Measurements from ENCODE around the gene ME3. TPM values are rescaled to one million over a fixed set of nuclear protein-coding genes. Genes with fewer than 3 reads are reported as not detected.
A peak's percentile ranks its signal among the peaks of the same experiment; 100 is the strongest.

The ME3 gene
- total RNA-seq, 1 donor from 2014 or later: 9.7 TPM

DNA sequence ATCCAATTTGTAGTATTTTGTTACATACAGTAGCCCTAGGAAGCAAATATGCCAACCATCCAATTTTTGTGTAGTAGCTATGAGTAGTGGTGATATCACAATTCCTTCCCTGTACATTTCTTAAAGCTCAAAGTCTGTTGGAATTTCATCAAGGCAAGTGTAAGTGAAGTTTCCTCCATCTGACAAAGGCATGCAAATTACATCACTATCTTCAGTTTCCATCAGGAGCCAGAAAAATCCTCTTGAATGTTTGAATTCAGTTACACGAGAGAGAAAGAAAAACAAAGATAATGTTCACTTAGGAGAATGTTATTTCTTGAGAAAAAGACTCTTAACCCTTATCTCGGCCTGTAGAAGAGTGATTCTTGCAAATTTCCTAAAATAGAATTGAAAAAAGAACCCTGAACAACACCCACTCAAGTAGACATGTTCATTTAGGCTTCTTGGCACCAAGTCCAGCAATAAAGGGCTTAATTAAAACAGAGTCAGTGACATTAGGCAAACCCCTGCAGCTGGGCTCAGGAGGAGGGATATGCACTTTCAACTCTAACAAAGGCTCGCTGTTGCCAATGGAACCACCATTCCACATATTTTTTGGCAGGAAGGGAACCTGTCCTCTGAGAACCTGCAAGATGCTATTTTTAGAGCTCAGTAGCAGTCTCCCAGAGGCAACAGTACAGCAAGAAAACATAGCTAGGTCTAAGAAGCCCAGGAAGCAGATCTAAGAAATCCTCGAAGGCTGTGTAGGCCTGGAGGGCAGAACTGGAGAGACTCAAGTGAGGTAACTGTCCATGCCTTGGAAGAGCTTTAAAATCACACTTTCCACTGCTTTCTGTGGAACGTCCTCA is 153.1 kb downstream of the ME3 start:
- Mint-ChIP-seq H3K9me3 (no peaks in the 10 kb centered on the region), H3K4me3 (no peak overlapping the region), H3K36me3 (no peaks in the 10 kb centered on the region), H3K4me1 (ENCODE audit: unreplicated experiment) (peaks cover 43% of the 10 kb centered on the region), H3K27ac (no peak overlapping the region), H3K27me3 (no peaks in the 10 kb centered on the region)
- DNase-seq (ENCODE audit: extremely low spot score, unreplicated experiment): no peak
- TF ChIP-seq, protein P1, sequence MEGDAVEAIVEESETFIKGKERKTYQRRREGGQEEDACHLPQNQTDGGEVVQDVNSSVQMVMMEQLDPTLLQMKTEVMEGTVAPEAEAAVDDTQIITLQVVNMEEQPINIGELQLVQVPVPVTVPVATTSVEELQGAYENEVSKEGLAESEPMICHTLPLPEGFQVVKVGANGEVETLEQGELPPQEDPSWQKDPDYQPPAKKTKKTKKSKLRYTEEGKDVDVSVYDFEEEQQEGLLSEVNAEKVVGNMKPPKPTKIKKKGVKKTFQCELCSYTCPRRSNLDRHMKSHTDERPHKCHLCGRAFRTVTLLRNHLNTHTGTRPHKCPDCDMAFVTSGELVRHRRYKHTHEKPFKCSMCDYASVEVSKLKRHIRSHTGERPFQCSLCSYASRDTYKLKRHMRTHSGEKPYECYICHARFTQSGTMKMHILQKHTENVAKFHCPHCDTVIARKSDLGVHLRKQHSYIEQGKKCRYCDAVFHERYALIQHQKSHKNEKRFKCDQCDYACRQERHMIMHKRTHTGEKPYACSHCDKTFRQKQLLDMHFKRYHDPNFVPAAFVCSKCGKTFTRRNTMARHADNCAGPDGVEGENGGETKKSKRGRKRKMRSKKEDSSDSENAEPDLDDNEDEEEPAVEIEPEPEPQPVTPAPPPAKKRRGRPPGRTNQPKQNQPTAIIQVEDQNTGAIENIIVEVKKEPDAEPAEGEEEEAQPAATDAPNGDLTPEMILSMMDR (conservative IDR thresholded peaks at IDR 0.05): no peak

DNA sequence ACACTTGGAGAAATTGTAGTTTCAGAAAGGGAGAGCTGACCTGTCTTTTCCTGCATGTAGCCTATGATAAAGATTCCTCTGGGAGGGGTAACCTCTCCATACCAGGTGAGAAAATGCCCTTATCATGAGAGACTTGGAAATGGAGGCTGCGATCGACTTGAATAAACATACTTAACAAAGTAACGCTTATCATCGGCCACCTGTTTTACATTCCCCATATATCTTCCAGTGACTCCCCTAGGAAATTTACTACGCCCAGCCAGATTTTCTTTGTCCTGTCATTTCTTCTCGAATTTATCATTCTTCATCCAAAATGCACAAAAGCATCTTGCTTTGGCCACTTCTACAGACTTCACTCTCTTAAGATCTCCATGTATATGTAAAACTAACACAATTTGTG is 154.2 kb downstream of the ME3 start:
- TF ChIP-seq, protein P1 (conservative IDR thresholded peaks at IDR 0.05): no peak
- Mint-ChIP-seq H3K4me3 (no peak overlapping the region), H3K27me3 (no peaks in the 10 kb centered on the region), H3K9me3 (no peaks in the 10 kb centered on the region), H3K27ac (no peak overlapping the region), H3K36me3 (no peaks in the 10 kb centered on the region), H3K4me1 (ENCODE audit: unreplicated experiment) (peaks cover 35% of the 10 kb centered on the region)
- DNase-seq (ENCODE audit: extremely low spot score, unreplicated experiment): no peak

DNA sequence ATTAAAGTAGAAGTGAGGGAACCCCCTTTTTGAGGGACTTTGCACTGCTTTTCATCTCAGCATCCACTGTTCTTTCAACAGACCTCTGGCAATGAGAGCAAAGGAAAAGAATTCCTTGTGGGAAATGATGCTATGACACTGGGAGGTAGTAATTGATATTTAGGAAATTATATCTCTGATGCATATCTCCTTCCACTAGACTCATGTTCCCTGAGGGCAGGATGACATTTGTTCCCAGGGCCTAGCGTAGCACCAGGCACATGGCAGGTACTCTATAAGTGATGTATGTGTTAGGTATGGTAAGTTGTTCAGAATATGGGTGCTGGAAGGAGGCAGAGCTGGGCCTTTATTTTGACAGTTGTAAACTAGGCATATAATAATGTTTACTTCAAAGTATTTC is 154.9 kb downstream of the ME3 start:
- Mint-ChIP-seq H3K4me3 (no peak overlapping the region), H3K36me3 (no peaks in the 10 kb centered on the region), H3K9me3 (no peaks in the 10 kb centered on the region), H3K27me3 (no peaks in the 10 kb centered on the region), H3K27ac (no peak overlapping the region), H3K4me1 (ENCODE audit: unreplicated experiment) (peaks cover 34% of the 10 kb centered on the region)
- TF ChIP-seq, protein P1 (conservative IDR thresholded peaks at IDR 0.05): no peak
- DNase-seq (ENCODE audit: extremely low spot score, unreplicated experiment): no peak

DNA sequence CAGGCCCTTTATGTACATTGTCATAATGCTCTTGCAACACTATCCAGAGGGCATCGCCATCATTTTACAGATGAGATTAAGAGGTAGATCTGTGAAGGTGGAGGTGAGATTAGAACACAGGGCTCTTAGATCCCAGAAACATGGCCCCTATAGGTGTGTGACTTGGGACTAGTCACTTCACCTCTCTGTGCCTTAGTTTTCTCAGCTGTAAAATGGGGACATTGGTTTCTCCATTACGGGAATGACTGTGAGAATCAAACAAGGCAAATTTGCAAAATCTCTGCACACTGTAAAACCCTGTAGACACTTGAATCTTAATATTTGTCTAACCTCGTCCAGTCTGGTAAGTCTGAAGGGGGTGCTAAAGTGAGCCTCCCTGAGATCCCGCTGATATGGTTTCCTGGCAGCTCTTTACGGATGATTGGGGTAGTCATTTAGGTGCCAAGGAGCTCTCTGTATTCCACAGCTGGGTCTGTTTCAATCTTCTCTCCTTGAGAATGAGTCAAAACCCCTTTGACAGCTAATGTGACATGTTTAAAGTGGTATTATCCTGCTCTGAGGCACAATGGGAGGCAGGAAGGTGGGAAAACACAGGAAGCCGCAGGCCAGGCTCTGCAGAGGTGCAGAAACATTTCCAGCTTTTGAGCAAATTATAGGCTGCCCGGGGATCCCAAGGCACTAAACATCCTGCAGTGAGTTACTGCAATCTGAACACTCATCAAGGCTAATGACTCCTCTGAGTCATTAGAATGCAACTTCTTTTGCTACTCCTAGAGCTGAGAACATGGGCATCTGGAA is 156.9 kb downstream of the ME3 start:
- Mint-ChIP-seq H3K36me3 (no peaks in the 10 kb centered on the region), H3K27me3 (no peaks in the 10 kb centered on the region), H3K4me1 (ENCODE audit: unreplicated experiment) (peaks cover 31% of the 10 kb centered on the region), H3K4me3 (peak overlapping the region; percentile 22), H3K9me3 (no peaks in the 10 kb centered on the region), H3K27ac (no peak overlapping the region)
- DNase-seq (ENCODE audit: extremely low spot score, unreplicated experiment): no peak
- TF ChIP-seq, protein P1 (conservative IDR thresholded peaks at IDR 0.05): no peak

DNA sequence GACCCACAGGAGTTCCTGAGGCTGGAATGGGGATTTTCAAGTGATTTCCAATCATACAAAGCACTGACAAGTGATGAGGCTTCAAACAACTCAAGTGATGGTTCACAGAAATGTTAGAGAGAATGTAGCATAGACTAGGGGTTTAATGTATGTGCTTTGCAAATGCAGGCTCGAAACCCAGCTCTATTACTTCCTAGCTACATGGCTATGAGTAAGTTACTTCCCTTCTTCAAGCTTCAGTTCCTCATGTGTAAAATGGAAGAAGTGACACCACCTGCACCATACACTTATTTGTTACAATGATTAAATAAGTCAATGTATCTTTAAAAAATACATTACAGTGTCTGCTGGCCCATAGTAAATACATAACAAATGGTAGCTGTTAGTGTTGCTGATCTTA is 158.0 kb downstream of the ME3 start:
- Mint-ChIP-seq H3K27ac (no peak overlapping the region), H3K4me3 (no peak overlapping the region), H3K36me3 (no peaks in the 10 kb centered on the region), H3K9me3 (no peaks in the 10 kb centered on the region), H3K4me1 (ENCODE audit: unreplicated experiment) (peaks cover 28% of the 10 kb centered on the region), H3K27me3 (no peaks in the 10 kb centered on the region)
- TF ChIP-seq, protein P1 (conservative IDR thresholded peaks at IDR 0.05): no peak
- DNase-seq (ENCODE audit: extremely low spot score, unreplicated experiment): no peak

Data from type B pancreatic cell (in vitro differentiated cells).